ENCODE data around the gene FZD8.

GRCh38 chr10:35641676-35642034, 441 bp downstream of the FZD8 start:
- no peak for TF ChIP-seq RAD21 (IDR thresholded peaks at IDR 0.05; ENCODE audit: low read depth)
- TF ChIP-seq REST (IDR thresholded peaks at IDR 0.05; ENCODE audit: low read depth), result no peak
- no peak for TF ChIP-seq TEAD4 (IDR thresholded peaks at IDR 0.05)
- no peak for TF ChIP-seq CREB1 (IDR thresholded peaks at IDR 0.05; ENCODE audit: low read depth)
- TF ChIP-seq TCF12 (IDR thresholded peaks at IDR 0.05; ENCODE audit: low read depth), result no peak
- no peak for TF ChIP-seq MAX (IDR thresholded peaks at IDR 0.05)
- no peak for TF ChIP-seq USF1 (IDR thresholded peaks at IDR 0.05)
- no peak for TF ChIP-seq EP300 (IDR thresholded peaks at IDR 0.05; ENCODE audit: borderline replicate concordance)
- TF ChIP-seq TAF1 (IDR thresholded peaks at IDR 0.05; ENCODE audit: low read depth), result no peak

Data from Ishikawa (cell line).